ENCODE data around the gene AKAP1. TPM values are rescaled to one million over a fixed set of nuclear protein-coding genes. Genes with fewer than 3 reads are reported as not detected.

The AKAP1 gene
- total RNA-seq, 1 donor from 2014 or later = 28.6 TPM

- Histone ChIP-seq H3K36me3 (ENCODE audit: control insufficient read depth, insufficient read depth, low read length) (no peaks in the 10 kb centered on the region), H3K27me3 (ENCODE audit: control insufficient read depth, insufficient read depth, low read length) (no peaks in the 10 kb centered on the region), H3K4me3 (ENCODE audit: low read depth, low read length) (no peak overlapping the region)
- TF ChIP-seq, protein P1, sequence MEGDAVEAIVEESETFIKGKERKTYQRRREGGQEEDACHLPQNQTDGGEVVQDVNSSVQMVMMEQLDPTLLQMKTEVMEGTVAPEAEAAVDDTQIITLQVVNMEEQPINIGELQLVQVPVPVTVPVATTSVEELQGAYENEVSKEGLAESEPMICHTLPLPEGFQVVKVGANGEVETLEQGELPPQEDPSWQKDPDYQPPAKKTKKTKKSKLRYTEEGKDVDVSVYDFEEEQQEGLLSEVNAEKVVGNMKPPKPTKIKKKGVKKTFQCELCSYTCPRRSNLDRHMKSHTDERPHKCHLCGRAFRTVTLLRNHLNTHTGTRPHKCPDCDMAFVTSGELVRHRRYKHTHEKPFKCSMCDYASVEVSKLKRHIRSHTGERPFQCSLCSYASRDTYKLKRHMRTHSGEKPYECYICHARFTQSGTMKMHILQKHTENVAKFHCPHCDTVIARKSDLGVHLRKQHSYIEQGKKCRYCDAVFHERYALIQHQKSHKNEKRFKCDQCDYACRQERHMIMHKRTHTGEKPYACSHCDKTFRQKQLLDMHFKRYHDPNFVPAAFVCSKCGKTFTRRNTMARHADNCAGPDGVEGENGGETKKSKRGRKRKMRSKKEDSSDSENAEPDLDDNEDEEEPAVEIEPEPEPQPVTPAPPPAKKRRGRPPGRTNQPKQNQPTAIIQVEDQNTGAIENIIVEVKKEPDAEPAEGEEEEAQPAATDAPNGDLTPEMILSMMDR (IDR thresholded peaks at IDR 0.05; ENCODE audit: insufficient read depth, low read length, poor library complexity, severe bottlenecking) = no peak
- DNase-seq (ENCODE audit: low read depth) = no peak
Observed at GRCh38 chr17:57092171-57092570, 7.1 kb downstream of the AKAP1 start.

GRCh38 chr17:57092779-57093178, 7.7 kb downstream of the AKAP1 start:
- no peak for DNase-seq (ENCODE audit: low read depth)
- Histone ChIP-seq H3K36me3 (ENCODE audit: control insufficient read depth, insufficient read depth, low read length) (no peaks in the 10 kb centered on the region), H3K4me3 (ENCODE audit: low read depth, low read length) (no peak overlapping the region), H3K27me3 (ENCODE audit: control insufficient read depth, insufficient read depth, low read length) (no peaks in the 10 kb centered on the region)
- TF ChIP-seq, protein P1 (IDR thresholded peaks at IDR 0.05; ENCODE audit: insufficient read depth, low read length, poor library complexity, severe bottlenecking) = no peak

- no peak for DNase-seq (ENCODE audit: low read depth)
- Histone ChIP-seq H3K4me3 (ENCODE audit: low read depth, low read length) (no peak overlapping the region), H3K36me3 (ENCODE audit: control insufficient read depth, insufficient read depth, low read length) (no peaks in the 10 kb centered on the region), H3K27me3 (ENCODE audit: control insufficient read depth, insufficient read depth, low read length) (no peaks in the 10 kb centered on the region)
- TF ChIP-seq, protein P1 (IDR thresholded peaks at IDR 0.05; ENCODE audit: insufficient read depth, low read length, poor library complexity, severe bottlenecking) = no peak
Observed at GRCh38 chr17:57096472-57097202, 11.6 kb downstream of the AKAP1 start.

DNA sequence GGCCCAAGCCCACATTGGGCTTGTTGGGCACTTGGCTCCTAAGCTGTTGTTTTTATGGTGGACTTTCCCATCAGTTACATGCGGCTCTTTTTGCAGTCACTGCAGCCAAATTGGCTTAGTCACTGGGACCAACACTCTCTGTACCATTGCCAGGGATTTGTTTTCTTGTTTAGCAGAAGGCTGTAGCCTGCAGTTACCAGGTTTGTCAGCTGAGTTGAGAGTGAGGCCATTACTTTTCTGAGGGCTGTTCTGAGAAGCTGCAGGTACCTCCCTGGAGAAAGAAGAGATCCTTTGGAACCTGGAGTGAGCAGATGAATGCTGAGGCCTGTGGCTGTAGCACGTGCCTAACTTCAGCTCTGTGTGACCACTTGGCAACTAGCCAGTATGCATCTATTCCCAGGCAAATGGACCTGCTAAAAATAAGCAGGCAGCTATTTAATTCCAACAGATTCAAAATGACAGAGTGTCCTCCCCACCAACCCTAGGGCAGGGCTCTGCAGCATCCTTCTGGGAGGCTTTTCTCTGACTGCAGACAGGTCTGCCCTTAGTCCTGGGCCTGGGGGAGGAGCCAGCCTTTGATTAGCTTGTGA, 12.9 kb downstream of the AKAP1 start:
- H3K4me3 ChIP-seq (ENCODE audit: low read depth, low read length) = no peak overlapping the region
- TF ChIP-seq, protein P1 (IDR thresholded peaks at IDR 0.05; ENCODE audit: insufficient read depth, low read length, poor library complexity, severe bottlenecking) = no peak
- no peak for DNase-seq (ENCODE audit: low read depth)
- no peaks in the 10 kb centered on the region for H3K27me3 ChIP-seq (ENCODE audit: control insufficient read depth, insufficient read depth, low read length)
- H3K36me3 ChIP-seq (ENCODE audit: control insufficient read depth, insufficient read depth, low read length) = no peaks in the 10 kb centered on the region

GRCh38 chr17:57099165-57099564, 14.1 kb downstream of the AKAP1 start:
- TF ChIP-seq, protein P1 (IDR thresholded peaks at IDR 0.05; ENCODE audit: insufficient read depth, low read length, poor library complexity, severe bottlenecking) = no peak

More at GRCh38 chr17:57099165-57099564, 14.1 kb downstream of the AKAP1 start:
- H3K27me3 ChIP-seq (ENCODE audit: control insufficient read depth, insufficient read depth, low read length) = no peaks in the 10 kb centered on the region
- H3K36me3 ChIP-seq (ENCODE audit: control insufficient read depth, insufficient read depth, low read length) = no peaks in the 10 kb centered on the region
- DNase-seq (ENCODE audit: low read depth) = no peak
- no peak overlapping the region for H3K4me3 ChIP-seq (ENCODE audit: low read depth, low read length)
